Sigmoid colon (tissue), 4 donors: ENCODE results near the gene AKAP8L.

Experiments
- POLR2A ChIP-seq, 2 donors: fragments of 450-650 bp; IDR thresholded peaks; one replicate each; pipeline ENCODE4 v1.6.1; 2016; ENCODE audit warnings: antibody characterized with exemption in 2 of 2, mild to moderate bottlenecking in 2 of 2, moderate library complexity in 2 of 2
- POLR2AphosphoS5 ChIP-seq, 4 donors: sonication (generic); formaldehyde crosslinking; IDR thresholded peaks; one replicate each; pipeline ENCODE4 v1.6.1; 2017; ENCODE audit warnings: antibody characterized with exemption in 4 of 4
- TF ChIP-seq, protein P1 (sequence below), 4 experiments: fragments of 450-650 bp in 3 of 4; fragments of 200-600 bp in 1 of 4; IDR thresholded peaks; one replicate each; pipeline ENCODE4 v1.5.1; 2016 to 2019; ENCODE audit warnings: antibody characterized with exemption in 4 of 4, mild to moderate bottlenecking in 3 of 4, moderate library complexity in 2 of 4

DNA sequence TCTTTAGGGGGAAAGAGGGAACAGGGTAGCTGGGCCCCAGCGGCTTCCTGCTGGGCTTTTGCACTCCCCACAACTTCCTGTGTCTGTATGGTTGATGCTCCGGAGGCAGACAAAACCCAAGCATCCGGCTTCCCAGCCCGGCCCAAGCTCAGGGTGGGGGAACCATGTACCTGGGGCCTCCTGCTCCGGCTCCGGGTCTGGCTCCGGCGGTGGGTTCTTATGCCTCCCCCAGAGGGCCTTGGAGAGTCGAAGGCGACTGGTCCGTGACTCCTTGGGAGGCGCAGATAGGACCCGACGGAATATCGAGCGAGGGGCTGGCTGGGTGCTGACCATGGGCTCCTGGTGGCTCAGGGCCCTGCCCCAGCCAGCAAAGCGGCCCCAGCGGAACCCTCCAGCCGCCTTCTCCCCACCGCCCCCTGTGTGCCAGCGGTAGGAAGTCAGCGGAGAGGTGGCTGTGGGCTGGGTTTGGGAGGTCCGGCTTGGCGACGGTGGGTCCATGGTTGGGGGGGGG, 45.1 kb upstream of the AKAP8L start:
- TF ChIP-seq, protein P1, sequence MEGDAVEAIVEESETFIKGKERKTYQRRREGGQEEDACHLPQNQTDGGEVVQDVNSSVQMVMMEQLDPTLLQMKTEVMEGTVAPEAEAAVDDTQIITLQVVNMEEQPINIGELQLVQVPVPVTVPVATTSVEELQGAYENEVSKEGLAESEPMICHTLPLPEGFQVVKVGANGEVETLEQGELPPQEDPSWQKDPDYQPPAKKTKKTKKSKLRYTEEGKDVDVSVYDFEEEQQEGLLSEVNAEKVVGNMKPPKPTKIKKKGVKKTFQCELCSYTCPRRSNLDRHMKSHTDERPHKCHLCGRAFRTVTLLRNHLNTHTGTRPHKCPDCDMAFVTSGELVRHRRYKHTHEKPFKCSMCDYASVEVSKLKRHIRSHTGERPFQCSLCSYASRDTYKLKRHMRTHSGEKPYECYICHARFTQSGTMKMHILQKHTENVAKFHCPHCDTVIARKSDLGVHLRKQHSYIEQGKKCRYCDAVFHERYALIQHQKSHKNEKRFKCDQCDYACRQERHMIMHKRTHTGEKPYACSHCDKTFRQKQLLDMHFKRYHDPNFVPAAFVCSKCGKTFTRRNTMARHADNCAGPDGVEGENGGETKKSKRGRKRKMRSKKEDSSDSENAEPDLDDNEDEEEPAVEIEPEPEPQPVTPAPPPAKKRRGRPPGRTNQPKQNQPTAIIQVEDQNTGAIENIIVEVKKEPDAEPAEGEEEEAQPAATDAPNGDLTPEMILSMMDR (IDR thresholded peaks at IDR 0.05), result no peak
- no peak for TF ChIP-seq POLR2A (IDR thresholded peaks at IDR 0.05)
- TF ChIP-seq POLR2AphosphoS5 (IDR thresholded peaks at IDR 0.05), result no peak
